ENCODE measurements around the gene FGFR1OP2. TPM values are rescaled to one million over a fixed set of nuclear protein-coding genes. Genes with fewer than 3 reads are reported as not detected.

FGFR1OP2 gene
- total RNA-seq, 6 experiments from 2014 or later = 37.0 to 44.2 (median 39.5) TPM

DNA sequence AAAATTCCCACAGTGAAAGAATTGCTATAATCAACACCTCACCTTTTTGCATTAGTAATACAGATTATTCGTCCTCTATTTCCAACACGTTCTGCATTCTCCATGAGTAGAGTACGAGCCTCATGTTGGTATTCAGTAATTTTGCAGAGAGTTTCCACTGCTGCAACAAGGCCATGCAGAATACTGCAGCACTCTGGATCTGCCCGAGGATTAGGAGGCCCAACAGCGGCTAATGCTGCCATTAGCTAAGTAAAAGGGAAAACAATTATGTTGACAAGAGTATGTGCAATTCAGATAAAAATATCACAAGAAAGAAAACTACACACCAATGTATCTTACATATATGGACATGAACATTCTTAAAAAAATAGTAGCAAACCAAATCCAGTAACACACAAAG, 9.6 kb upstream of the FGFR1OP2 start:
- H3K4me3 Mint-ChIP-seq = no peak overlapping the region
- no peak for DNase-seq
- H3K4me1 Mint-ChIP-seq (ENCODE audit: low read depth) = no peaks in the 10 kb centered on the region
- H3K36me3 Mint-ChIP-seq (ENCODE audit: low read depth) = peaks cover 16% of the 10 kb centered on the region
- H3K27ac Mint-ChIP-seq = no peak overlapping the region
- no peaks in the 10 kb centered on the region for H3K27me3 Mint-ChIP-seq (ENCODE audit: insufficient read depth)
- TF ChIP-seq, protein P1, sequence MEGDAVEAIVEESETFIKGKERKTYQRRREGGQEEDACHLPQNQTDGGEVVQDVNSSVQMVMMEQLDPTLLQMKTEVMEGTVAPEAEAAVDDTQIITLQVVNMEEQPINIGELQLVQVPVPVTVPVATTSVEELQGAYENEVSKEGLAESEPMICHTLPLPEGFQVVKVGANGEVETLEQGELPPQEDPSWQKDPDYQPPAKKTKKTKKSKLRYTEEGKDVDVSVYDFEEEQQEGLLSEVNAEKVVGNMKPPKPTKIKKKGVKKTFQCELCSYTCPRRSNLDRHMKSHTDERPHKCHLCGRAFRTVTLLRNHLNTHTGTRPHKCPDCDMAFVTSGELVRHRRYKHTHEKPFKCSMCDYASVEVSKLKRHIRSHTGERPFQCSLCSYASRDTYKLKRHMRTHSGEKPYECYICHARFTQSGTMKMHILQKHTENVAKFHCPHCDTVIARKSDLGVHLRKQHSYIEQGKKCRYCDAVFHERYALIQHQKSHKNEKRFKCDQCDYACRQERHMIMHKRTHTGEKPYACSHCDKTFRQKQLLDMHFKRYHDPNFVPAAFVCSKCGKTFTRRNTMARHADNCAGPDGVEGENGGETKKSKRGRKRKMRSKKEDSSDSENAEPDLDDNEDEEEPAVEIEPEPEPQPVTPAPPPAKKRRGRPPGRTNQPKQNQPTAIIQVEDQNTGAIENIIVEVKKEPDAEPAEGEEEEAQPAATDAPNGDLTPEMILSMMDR (IDR thresholded peaks at IDR 0.05) = no peak
- no peaks in the 10 kb centered on the region for H3K9me3 Mint-ChIP-seq

DNA sequence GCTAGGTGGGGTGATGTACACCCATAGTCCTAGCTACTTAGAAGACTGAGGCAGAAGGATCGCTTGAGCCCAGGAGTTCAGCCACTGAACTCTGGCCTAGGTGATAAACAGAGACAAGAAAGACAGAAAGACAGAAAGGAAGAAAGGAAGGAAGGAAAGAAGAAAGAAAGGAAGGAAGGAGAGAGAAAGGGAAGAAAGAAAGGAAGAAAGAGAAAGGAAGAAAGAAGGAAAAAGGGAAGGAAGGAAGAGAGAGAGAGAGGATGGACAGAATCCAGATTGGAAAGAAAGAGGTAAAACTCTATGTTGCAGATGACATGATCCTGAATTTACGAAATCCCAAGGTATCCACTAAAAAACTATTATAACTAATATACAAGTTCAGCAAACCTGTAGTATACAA, 8.7 kb upstream of the FGFR1OP2 start:
- Mint-ChIP-seq H3K36me3 (ENCODE audit: low read depth) (peaks cover 16% of the 10 kb centered on the region), H3K27ac (no peak overlapping the region), H3K9me3 (no peaks in the 10 kb centered on the region), H3K4me1 (ENCODE audit: low read depth) (peaks cover 4% of the 10 kb centered on the region), H3K4me3 (no peak overlapping the region), H3K27me3 (ENCODE audit: insufficient read depth) (no peaks in the 10 kb centered on the region)
- no peak for DNase-seq
- TF ChIP-seq, protein P1 (IDR thresholded peaks at IDR 0.05) = no peak

DNA sequence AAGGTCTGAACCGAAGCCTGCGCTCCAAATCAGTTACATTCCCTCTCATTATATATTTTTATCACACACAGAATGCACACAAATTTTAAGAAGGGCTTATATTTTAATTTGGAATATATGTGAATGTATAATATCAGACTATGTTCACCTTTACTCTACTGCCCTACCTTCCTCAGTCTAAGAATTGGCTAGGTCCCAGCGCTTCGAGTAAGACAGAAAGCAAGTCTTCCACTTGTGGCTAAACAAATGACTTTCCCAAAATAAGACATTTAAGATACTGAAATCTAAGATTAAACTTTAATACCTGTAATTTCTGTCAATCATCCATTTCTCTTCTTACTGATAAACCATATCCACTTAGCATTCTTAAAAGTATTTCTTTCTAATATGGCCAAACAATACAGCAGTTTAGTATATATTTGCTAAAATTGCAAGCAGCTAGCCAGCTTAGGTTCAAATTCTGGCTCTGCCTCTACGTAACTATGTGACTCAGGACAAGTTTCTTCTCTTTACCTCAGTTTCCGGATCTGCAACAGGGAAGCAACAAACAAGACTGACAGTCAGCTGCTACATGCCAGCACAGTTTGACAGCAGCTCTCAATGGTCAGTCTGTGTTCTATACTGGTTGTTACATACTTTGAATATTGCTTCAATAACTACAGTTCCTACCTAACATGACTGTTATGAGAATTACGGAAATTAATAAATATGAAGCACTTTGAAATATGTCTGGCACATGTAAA, 2.5 kb upstream of the FGFR1OP2 start:
- no peak for DNase-seq
- H3K4me3 Mint-ChIP-seq = peak overlapping the region; percentile 96
- peaks cover 3% of the 10 kb centered on the region for H3K27me3 Mint-ChIP-seq (ENCODE audit: insufficient read depth)
- no peaks in the 10 kb centered on the region for H3K9me3 Mint-ChIP-seq
- TF ChIP-seq, protein P1 (IDR thresholded peaks at IDR 0.05) = no peak
- H3K36me3 Mint-ChIP-seq (ENCODE audit: low read depth) = peaks cover 7% of the 10 kb centered on the region; the same call in 1 of the 2 replicates
- no peak overlapping the region for H3K27ac Mint-ChIP-seq
- peaks cover 39% of the 10 kb centered on the region for H3K4me1 Mint-ChIP-seq (ENCODE audit: low read depth)

DNA sequence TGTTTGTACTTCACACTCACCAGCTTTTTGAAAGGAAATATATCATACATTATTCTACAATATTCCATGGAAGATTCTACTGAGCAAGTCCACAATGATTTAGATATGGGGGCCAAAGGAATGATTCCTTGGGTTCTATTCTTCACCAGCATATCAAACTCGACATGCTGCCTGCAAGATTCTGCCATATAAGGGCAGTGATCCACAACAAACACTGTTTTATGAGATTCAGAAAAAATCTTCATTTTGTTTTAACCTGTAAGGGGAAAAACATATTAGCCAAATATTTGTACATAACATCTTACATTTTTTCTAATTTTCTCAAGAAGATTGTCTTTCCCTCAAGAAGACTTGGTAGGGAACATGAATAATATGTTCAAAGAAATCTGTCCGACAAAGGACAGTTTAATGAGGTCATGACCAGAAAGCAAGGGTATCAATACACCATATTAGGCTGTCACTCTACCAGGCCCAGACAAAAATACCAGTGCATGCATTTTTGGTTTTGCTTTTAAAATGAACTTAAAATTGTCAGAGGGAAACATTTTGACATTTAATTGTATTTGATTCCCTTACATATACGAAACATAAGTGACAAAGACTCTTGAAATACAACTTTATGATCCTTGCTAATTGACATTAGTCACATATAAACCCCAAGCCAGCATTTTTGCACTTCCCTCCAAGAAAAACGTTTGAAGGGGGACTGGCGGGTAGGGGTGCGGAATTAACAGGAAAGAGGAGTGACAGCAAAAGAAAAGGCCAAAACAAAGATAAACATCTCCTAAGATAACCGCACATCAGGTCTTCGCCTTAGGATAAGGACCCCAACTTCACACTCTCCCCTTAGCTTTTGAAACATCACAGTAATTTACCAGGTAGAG, 1.5 kb upstream of the FGFR1OP2 start:
- no peak for DNase-seq
- peaks cover 3% of the 10 kb centered on the region for H3K27me3 Mint-ChIP-seq (ENCODE audit: insufficient read depth)
- H3K4me1 Mint-ChIP-seq (ENCODE audit: low read depth) = peaks cover 49% of the 10 kb centered on the region
- TF ChIP-seq, protein P1 (IDR thresholded peaks at IDR 0.05) = no peak
- H3K27ac Mint-ChIP-seq = peak overlapping the region; percentile 100
- H3K4me3 Mint-ChIP-seq = peak overlapping the region; percentile 96
- H3K36me3 Mint-ChIP-seq (ENCODE audit: low read depth) = peaks cover 12% of the 10 kb centered on the region
- no peaks in the 10 kb centered on the region for H3K9me3 Mint-ChIP-seq

DNA sequence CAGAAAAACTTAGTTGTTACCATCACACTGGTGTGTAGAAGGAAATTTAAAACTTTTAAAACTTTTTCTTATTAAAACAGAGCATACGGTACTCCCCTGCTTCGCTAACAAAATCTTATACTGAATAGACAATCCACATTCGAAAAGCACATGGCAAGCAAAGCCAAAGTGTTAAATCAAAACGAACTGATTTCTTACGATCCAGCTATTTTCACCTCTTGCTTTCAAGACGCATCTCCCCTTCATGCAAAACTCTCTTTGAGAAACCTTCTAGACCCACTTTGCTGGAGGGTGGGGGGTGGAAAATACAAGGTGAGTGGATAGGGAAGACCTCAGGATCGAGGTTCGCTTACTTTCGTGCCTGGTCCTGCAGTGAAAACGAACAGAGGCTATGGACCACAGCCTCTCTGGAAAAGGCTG, 817 bp upstream of the FGFR1OP2 start:
- Mint-ChIP-seq H3K4me1 (ENCODE audit: low read depth) (peaks cover 56% of the 10 kb centered on the region), H3K27me3 (ENCODE audit: insufficient read depth) (peaks cover 3% of the 10 kb centered on the region), H3K36me3 (ENCODE audit: low read depth) (peaks cover 12% of the 10 kb centered on the region), H3K9me3 (no peaks in the 10 kb centered on the region), H3K4me3 (peak overlapping the region; percentile 96), H3K27ac (peak overlapping the region; percentile 100)
- TF ChIP-seq, protein P1 (IDR thresholded peaks at IDR 0.05) = no peak
- DNase-seq = no peak
